Activated CD4-positive, CD25-positive, alpha-beta regulatory T cell treated with anti-CD3 and anti-CD28 coated beads, Interleukin-2, amount 50 U/mL, for 72 hours (primary cell): Measurements from ENCODE around the gene MRPS12.
A peak's percentile ranks its signal among the peaks of the same experiment; 100 is the strongest.
"Not testable (repeated sequence)": the region's sequence is repeated elsewhere in the genome, so short reads cannot be mapped to it uniquely, and the experiment has no call there.

Experiments used
- DNase-seq: peaks from one replicate; pipeline ENCODE4 v3.0.0; 2021

Gene MRPS12

GRCh38 chr19:38930776-38931520 is at the start of gene MRPS12:
Gene MRPS12 (plus strand): TSS chr19:38930944. CDS start chr19:38931295, 351 bp downstream.
- DNase-seq, result no peak

GRCh38 chr19:38883286-38883685 is 47.5 kb upstream of the MRPS12 start:
- DNase-seq, result no peak

- not testable (repeated sequence) for DNase-seq
These were observed 46.1 kb upstream of the MRPS12 start for GRCh38 chr19:38884691-38885090.

GRCh38 chr19:38888876-38889275 is 41.9 kb upstream of the MRPS12 start:
- no peak for DNase-seq

GRCh38 chr19:38889803-38890202 is 40.9 kb upstream of the MRPS12 start:
- DNase-seq, result no peak

GRCh38 chr19:38890686-38891085 is 40.1 kb upstream of the MRPS12 start:
- no peak for DNase-seq

GRCh38 chr19:38891771-38892170 is 39.0 kb upstream of the MRPS12 start:
- no peak for DNase-seq

- no peak for DNase-seq
These were observed 37.9 kb upstream of the MRPS12 start for GRCh38 chr19:38892841-38893240.

- DNase-seq, result no peak
These were observed 37.4 kb upstream of the MRPS12 start for GRCh38 chr19:38893341-38893771.

- DNase-seq, result no peak
These were observed 35.8 kb upstream of the MRPS12 start for GRCh38 chr19:38894968-38895367.

- DNase-seq, result no peak
These were observed 31.8 kb upstream of the MRPS12 start for GRCh38 chr19:38898788-38899446.

GRCh38 chr19:38899447-38900201 is 31.1 kb upstream of the MRPS12 start, which contains the start of the genes NFKBIB and SIRT2:
Gene NFKBIB (plus strand): TSS chr19:38899969. CDS start chr19:38900033, 64 bp downstream.
Gene SIRT2 (minus strand): TSS chr19:38899618. CDS start chr19:38899521, 97 bp downstream.
- DNase-seq, result peak; percentile 94

GRCh38 chr19:38900202-38900629 is 30.5 kb upstream of the MRPS12 start:
- no peak for DNase-seq

GRCh38 chr19:38900743-38901190 is 30.0 kb upstream of the MRPS12 start:
- DNase-seq, result no peak

GRCh38 chr19:38901683-38902082 is 29.1 kb upstream of the MRPS12 start:
- DNase-seq, result no peak

- DNase-seq, result no peak
These were observed 25.9 kb upstream of the MRPS12 start for GRCh38 chr19:38904581-38905539.

GRCh38 chr19:38905620-38906019 is 25.1 kb upstream of the MRPS12 start:
- no peak for DNase-seq

- no peak for DNase-seq
These were observed 23.5 kb upstream of the MRPS12 start for GRCh38 chr19:38907227-38907626.

GRCh38 chr19:38907670-38908069 is 23.1 kb upstream of the MRPS12 start:
- no peak for DNase-seq

- no peak for DNase-seq
These were observed 21.8 kb upstream of the MRPS12 start for GRCh38 chr19:38908911-38909310.

GRCh38 chr19:38910488-38910887 is 20.3 kb upstream of the MRPS12 start:
- DNase-seq, result no peak

GRCh38 chr19:38911388-38912001 is 19.2 kb upstream of the MRPS12 start:
- no peak for DNase-seq
